Neural progenitor cell (in vitro differentiated cells): ENCODE measurements around the gene KDM5C.

Source experiments
- CTCF ChIP-seq: fragments of 200-600 bp; sonication (generic); IDR thresholded peaks from 2 replicates; pipeline ENCODE4 v1.5.1; 2017; ENCODE audit warnings: antibody characterized with exemption, mild to moderate bottlenecking
- EZH2 ChIP-seq: fragments of 200-600 bp; sonication (generic); IDR thresholded peaks from 2 replicates; pipeline ENCODE4 v1.6.1; 2017; ENCODE audit warnings: antibody characterized with exemption, mild to moderate bottlenecking, moderate library complexity

- TF ChIP-seq CTCF (no peak), EZH2 (no peak)
Measured at GRCh38 chrX:53268173-53268572, 43.2 kb upstream of the KDM5C start.
